ENCODE results near the gene STC2. TPM values are rescaled to one million over a fixed set of nuclear protein-coding genes. Genes with fewer than 3 reads are reported as not detected.

Gene STC2
- total RNA-seq, 3 donors from 2014 or later (not counting 1 experiment from before 2014, with no cell fraction given): not detected

- no peak overlapping the region for H3K4me3 ChIP-seq (ENCODE audit: low read length)
- ATAC-seq (no peak), DNase-seq (no peak)
- no peaks in the 10 kb centered on the region for H3K9me3 Mint-ChIP-seq
- no peaks in the 10 kb centered on the region for H3K36me3 ChIP-seq (ENCODE audit: control insufficient read depth, insufficient read depth, low read length)
- intact Hi-C loops (cut with micrococcal nuclease): no loop called here
- H3K36me3 Mint-ChIP-seq: no peaks in the 10 kb centered on the region
- H3K4me3 Mint-ChIP-seq: no peak overlapping the region
- H3K27ac ChIP-seq (ENCODE audit: low read length): no peak overlapping the region
- no peaks in the 10 kb centered on the region for H3K4me1 Mint-ChIP-seq
- WGBS (ENCODE audit: insufficient coverage): 83% methylated on average over 10 of the region's 10 CpGs
- no peaks in the 10 kb centered on the region for H3K9me3 ChIP-seq (ENCODE audit: control insufficient read depth, insufficient read depth, low read length)
- H3K4me1 ChIP-seq (ENCODE audit: control insufficient read depth, insufficient read depth, low read length): no peaks in the 10 kb centered on the region
- H3K27ac Mint-ChIP-seq: no peak overlapping the region
- TF ChIP-seq CTCF (IDR thresholded peaks at IDR 0.05): no peak
- no peaks in the 10 kb centered on the region for H3K27me3 ChIP-seq (ENCODE audit: control insufficient read depth, insufficient read depth, low read length)
- peaks cover 22 to 47% of the 10 kb centered on the region in 2 donors for H3K27me3 Mint-ChIP-seq (ENCODE audit: low read depth in 2 of 2)
Measured at GRCh38 chr5:173265433-173265832, 62.8 kb downstream of the STC2 start.

Other genes with a start within 250 kb of the STC2 start
- gene BNIP1, start 183.9 kb downstream of the STC2 start, total RNA-seq: 10 to 100 TPM; 29.4 to 34.8 (median 33.0) TPM
- not detected for gene NKX2-5, start 93.2 kb downstream of the STC2 start, total RNA-seq